Adrenal gland (tissue), 12 donors: ENCODE results near the gene CAMTA1. TPM values are rescaled to one million over a fixed set of nuclear protein-coding genes. Genes with fewer than 3 reads are reported as not detected.

Source experiments
- DNase-seq, 7 donors: peaks; one replicate each; pipeline ENCODE4 v3.0.0-alpha.2; 2019 to 2020
- H3K27ac ChIP-seq, 5 donors: fragments of 200-600 bp; sonication (generic) in 4 of 5; 1 replicate in 3 of 5; 2 replicates in 2 of 5; pipeline versions ENCODE4 v1.5.1 to v1.8.0; 2016 to 2020; ENCODE audit warnings: mild to moderate bottlenecking in 1 of 5
- H3K27me3 ChIP-seq: fragments of 200-600 bp; 2 replicates; pipeline ENCODE4 v1.8.0; 2021
- H3K36me3 ChIP-seq, 2 donors: fragments of 200-600 bp; replicated peaks in 1 of 2; 1 replicate in 1 of 2; 2 replicates in 1 of 2; pipeline versions ENCODE4 v1.5.1 to v1.8.0; 2018 to 2022
- H3K4me1 ChIP-seq, 2 donors: fragments of 200-600 bp; replicated peaks in 1 of 2; 1 replicate in 1 of 2; 2 replicates in 1 of 2; pipeline versions ENCODE4 v1.5.1 to v1.8.0; 2018 to 2021
- H3K4me3 ChIP-seq, 4 donors: fragments of 200-600 bp; sonication (generic) in 3 of 4; one replicate each; pipeline ENCODE4 v1.5.1; 2016 to 2018
- H3K9me3 ChIP-seq, 3 donors: fragments of 200-600 bp; sonication (generic) in 1 of 3; replicated peaks in 1 of 3; 1 replicate in 2 of 3; 2 replicates in 1 of 3; pipeline versions ENCODE4 v1.5.1 to v1.8.0; 2016 to 2021
- POLR2A ChIP-seq, 2 donors: fragments of 450-650 bp; IDR thresholded peaks; one replicate each; pipeline ENCODE4 v1.6.1; 2017; ENCODE audit warnings: antibody characterized with exemption in 2 of 2, mild to moderate bottlenecking in 2 of 2, moderate library complexity in 1 of 2
- WGBS, 4 donors: extraction: QIAGEN DNeasy Blood & Tissue Kit in 2 of 4; methylation state at CpG; one replicate each; pipeline versions ENCODE4 v1.1.5 to v1.1.7; 2013 to 2017; 5-methylcytosine and 5-hydroxymethylcytosine counted together
- intact Hi-C, 2 donors: fragments of 100-400 bp; cut with DNase I; formaldehyde crosslinking; loops; one replicate each; pipeline versions ENCODE4 v1.14.1 to v1.15.0; 2022 to 2023
- polyA plus RNA-seq, 3 donors: library from polyadenylated mRNA; stranded (reverse); fragments of 200-250 nt in 2 of 3; fragments of 350-450 nt in 1 of 3; fragmentation: Illumina TruSeq in 1 of 3; extraction: RNeasy Lipid Tissue Mini Kit (QIAGEN cat#74804) in 1 of 3; gene quantifications; one replicate each; pipeline ENCODE4 v1.2.3, GENCODE V29; 2013 to 2014
- total RNA-seq, 9 donors: library from RNA; depleted of rRNA in 4 of 9; stranded (reverse); fragments of >200 nt in 4 of 9; fragments of 120-200 nt in 1 of 9; fragmentation: NEBNext Ultra II Directional in 1 of 9; extraction: Animal tissue kit (Norgen Biotek cat#: 25700) in 1 of 9; gene quantifications; one replicate each; pipeline versions ENCODE4 v1.1.0 to v1.2.4, GENCODE V29; 2013 to 2023
- TF ChIP-seq, protein P1 (sequence below), 6 experiments: fragments of 450-650 bp in 4 of 6; fragments of 200-600 bp in 2 of 6; sonication (generic) in 1 of 6; IDR thresholded peaks; 1 replicate in 5 of 6; 2 replicates in 1 of 6; pipeline versions ENCODE4 v1.5.1 to v1.8.0; 2016 to 2021; ENCODE audit warnings: antibody characterized with exemption in 6 of 6, mild to moderate bottlenecking in 2 of 6, moderate library complexity in 1 of 6
- donor health status: healthy with polysubstance abuse.
- donor health status: Bipolar disorder and iron deficiency.
- donor health status: DM: yes; HTN: yes; CAD: no.
- donor health status: DM: no; HTN: no; CAD: no.
- donor health status: DM: no; HTN: no; CAD: no.
- donor health status: DM: yes; HTN: yes; CAD: no.

CAMTA1 gene
- total and polyA plus RNA-seq, 12 donors = 62.9 to 141 (median 96.9) TPM

DNA sequence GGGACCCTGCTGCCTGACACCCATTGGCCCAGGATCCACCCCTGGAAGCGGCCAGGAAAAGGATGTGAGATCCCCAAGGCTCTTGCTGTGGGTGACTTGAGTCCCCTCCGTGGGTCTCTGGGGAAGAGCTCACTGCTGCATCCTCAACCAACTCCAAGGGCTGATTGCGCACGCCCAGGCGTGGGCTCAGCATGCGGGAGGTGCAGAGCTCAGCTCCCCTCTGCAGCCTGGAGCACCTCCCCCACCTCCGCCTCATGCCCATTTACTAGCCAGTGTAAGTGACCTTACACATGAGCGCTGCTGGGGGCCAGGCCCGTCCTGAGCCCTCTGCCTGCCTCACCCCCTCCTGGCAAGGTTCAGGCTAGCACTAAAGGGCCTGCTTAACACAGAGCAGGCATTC, 847.4 kb downstream of the CAMTA1 start:
- H3K27ac ChIP-seq = no peak overlapping the region
- H3K4me1 ChIP-seq = no peaks in the 10 kb centered on the region
- DNase-seq = no peak
- intact Hi-C loops = loop anchor here in 1 of 2 donors (10.0 kb wide), 1 partner anchor 588 kb away; no protein-coding TSS in a partner anchor
- H3K36me3 ChIP-seq = no peaks in the 10 kb centered on the region
- no peak overlapping the region for H3K4me3 ChIP-seq
- no peaks in the 10 kb centered on the region for H3K9me3 ChIP-seq
- H3K27me3 ChIP-seq = no peaks in the 10 kb centered on the region
- TF ChIP-seq, protein P1, sequence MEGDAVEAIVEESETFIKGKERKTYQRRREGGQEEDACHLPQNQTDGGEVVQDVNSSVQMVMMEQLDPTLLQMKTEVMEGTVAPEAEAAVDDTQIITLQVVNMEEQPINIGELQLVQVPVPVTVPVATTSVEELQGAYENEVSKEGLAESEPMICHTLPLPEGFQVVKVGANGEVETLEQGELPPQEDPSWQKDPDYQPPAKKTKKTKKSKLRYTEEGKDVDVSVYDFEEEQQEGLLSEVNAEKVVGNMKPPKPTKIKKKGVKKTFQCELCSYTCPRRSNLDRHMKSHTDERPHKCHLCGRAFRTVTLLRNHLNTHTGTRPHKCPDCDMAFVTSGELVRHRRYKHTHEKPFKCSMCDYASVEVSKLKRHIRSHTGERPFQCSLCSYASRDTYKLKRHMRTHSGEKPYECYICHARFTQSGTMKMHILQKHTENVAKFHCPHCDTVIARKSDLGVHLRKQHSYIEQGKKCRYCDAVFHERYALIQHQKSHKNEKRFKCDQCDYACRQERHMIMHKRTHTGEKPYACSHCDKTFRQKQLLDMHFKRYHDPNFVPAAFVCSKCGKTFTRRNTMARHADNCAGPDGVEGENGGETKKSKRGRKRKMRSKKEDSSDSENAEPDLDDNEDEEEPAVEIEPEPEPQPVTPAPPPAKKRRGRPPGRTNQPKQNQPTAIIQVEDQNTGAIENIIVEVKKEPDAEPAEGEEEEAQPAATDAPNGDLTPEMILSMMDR (IDR thresholded peaks at IDR 0.05) = no peak
- no peak for TF ChIP-seq POLR2A (IDR thresholded peaks at IDR 0.05)
- WGBS, 4 donors = 61 to 77% (median 75%) methylated on average over 4 to 9 of the region's 9 CpGs; no CpG with 5 or more reads in 1 of the 4 donors

DNA sequence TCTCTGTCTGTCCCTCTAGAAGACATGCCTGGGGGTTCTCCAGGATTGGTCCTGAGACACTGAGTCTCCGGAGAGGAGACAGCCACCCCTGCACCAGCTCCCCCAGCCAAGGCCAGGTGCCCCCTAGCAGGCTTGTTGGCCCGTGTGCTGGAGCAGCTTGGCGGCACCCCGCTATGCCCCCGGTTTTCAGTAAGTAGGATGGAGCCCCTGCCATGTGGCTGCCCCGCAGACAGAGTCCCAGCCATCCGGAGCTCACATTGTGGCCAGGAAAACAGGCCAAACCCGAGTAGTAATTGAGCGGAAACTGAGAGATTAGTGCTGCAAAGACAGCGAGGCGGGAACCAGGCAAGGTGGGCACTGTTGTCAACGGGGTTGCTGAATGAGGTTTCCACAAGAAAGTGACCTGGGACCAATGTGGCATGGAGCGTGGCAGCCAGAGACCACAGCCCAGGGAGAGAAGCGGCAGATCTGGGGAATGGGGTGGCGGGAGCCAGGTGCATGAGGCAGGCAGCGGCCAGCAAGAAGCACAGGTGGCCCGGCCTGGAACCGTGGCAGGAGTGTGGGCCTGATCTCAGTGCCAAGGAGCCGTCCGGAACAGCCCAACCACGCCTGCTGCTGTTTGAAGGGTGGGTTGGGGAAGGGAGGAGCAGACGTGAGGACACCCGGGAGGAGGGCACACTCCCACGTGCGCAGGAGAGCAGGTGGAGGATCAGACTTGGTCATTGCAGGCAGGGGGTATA, 848.4 kb downstream of the CAMTA1 start:
- 86 to 90% (median 89%) methylated on average over 20 to 25 of the region's 25 CpGs for WGBS, 4 donors

DNA sequence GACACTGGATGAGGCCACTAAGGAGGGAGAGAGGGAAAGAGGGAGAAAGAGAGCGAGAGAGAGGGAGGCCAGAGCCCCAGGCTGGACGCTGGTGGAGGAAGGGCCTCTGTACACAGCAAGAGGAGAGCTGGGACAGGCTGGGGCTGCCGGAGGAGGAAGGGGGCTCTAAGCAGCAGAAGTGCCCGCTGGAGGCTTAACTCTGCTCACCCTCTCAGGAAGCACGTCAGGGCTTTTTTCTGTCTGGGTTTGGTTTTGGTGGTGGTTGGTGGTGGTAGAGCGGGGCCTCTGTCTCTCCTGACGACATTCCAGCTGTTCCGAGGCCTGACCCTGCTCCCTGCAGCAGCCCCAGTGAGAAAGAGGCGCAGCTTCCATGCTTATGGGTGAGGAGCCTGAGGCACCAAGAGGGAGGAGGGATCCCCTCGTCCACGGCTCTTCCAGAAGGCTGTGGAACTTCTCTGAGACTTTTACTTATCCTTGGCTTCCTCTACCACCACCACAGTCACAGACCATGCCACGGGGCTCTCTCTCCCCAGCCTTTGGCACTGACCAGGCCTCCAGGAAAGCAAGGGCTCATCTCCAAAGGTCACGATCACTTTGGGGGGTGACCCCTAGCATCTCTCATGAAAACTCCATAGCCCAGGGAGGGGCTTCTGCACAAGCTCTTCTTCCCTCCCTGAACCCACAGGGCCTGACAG, 849.4 kb downstream of the CAMTA1 start:
- Histone ChIP-seq H3K36me3 (no peaks in the 10 kb centered on the region), H3K27ac (no peak overlapping the region), H3K9me3 (no peaks in the 10 kb centered on the region), H3K4me1 (no peaks in the 10 kb centered on the region), H3K27me3 (no peaks in the 10 kb centered on the region), H3K4me3 (no peak overlapping the region)
- intact Hi-C loops = loop anchor here in 1 of 2 donors (10.0 kb wide), 1 partner anchor 590 kb away; no protein-coding TSS in a partner anchor
- TF ChIP-seq POLR2A (IDR thresholded peaks at IDR 0.05) = no peak
- TF ChIP-seq, protein P1 (IDR thresholded peaks at IDR 0.05) = no peak
- WGBS, 4 donors = 72 to 84% (median 78%) methylated on average over 10 to 13 of the region's 13 CpGs
- DNase-seq = no peak

More for the DNA sequence above, 848.4 kb downstream of the CAMTA1 start:
- no peak for TF ChIP-seq POLR2A (IDR thresholded peaks at IDR 0.05)
- TF ChIP-seq, protein P1 (IDR thresholded peaks at IDR 0.05) = no peak
- H3K4me3 ChIP-seq = no peak overlapping the region
- no peaks in the 10 kb centered on the region for H3K9me3 ChIP-seq
- no peaks in the 10 kb centered on the region for H3K27me3 ChIP-seq
- H3K4me1 ChIP-seq = no peaks in the 10 kb centered on the region
- DNase-seq = no peak
- no peak overlapping the region for H3K27ac ChIP-seq
- H3K36me3 ChIP-seq = no peaks in the 10 kb centered on the region
- intact Hi-C loops = loop anchor here in 1 of 2 donors (10.0 kb wide), 1 partner anchor 589 kb away; no protein-coding TSS in a partner anchor

DNA sequence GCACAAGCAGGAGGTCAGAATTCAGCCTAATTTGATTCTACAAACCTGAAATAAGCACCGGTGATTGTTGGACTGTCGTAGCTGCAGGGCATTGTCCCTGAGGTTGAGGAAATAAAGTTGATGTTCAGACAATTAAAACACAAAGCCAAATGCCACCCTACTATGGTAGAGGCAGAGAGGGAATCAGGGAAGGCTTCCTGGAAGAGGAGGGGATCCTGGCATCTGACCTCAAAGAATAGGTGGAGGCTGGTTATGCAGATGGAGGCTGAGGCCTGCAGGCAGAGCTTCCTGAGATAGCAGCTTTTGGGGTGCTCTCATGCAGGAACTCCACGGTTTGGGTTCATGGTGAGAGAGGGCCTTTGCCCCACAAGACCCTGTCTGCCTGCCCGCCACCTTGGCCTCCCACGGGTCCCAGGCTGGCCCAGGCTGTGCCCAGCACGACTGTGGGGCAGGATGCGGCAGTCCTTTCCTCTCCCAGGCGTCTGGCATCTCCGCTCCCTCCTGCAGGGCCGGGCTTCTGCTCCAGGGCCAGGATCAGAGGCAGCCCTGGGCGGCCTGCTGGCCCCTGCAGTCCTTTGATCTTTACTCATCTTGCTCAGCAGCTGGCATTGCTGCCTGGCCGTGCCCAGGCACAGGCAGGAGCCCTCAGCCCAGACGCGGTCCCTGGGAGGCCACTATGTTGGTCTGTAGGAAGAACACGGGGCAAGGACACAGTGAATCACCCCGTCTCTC, 851.7 kb downstream of the CAMTA1 start:
- Histone ChIP-seq H3K36me3 (no peaks in the 10 kb centered on the region), H3K9me3 (no peaks in the 10 kb centered on the region), H3K27ac (no peak overlapping the region), H3K4me1 (no peaks in the 10 kb centered on the region), H3K27me3 (no peaks in the 10 kb centered on the region), H3K4me3 (no peak overlapping the region)
- DNase-seq = no peak
- WGBS, 4 donors = 81 to 88% (median 86%) methylated on average over 14 to 16 of the region's 16 CpGs
- intact Hi-C loops = loop anchor here in 1 of 2 donors (10.0 kb wide), 1 partner anchor 592 kb away; no protein-coding TSS in a partner anchor
- TF ChIP-seq POLR2A (IDR thresholded peaks at IDR 0.05) = no peak
- TF ChIP-seq, protein P1 (IDR thresholded peaks at IDR 0.05) = no peak
